ENCODE results near the gene RELA. TPM values are rescaled to one million over a fixed set of nuclear protein-coding genes. Genes with fewer than 3 reads are reported as not detected.

The RELA gene
- polyA plus RNA-seq, 2 of the 4 experiments (the other 2 are of a cell fraction), result 28.9 to 55.1 TPM

DNA sequence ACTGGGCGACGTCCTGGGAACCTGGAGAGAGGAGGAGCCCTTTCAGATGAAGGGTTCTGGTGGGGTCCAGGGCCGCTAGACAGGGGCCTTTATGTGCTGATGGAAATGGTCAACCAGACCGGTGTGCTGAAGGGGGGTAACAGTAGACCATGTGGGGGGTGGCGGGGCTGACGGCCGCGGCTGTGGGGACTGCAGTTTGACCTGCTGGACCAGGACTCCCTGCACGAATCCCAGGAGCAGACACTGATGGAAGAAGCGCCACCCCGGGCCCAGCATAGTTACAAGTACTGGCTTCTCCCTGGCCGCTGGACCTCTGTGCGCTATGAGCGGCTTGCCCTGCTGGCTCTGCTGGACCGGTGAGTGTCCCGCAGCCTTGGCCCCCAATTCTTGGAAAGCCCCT is 40.7 kb downstream of the RELA start:
- ChIA-PET CTCF (interaction anchor here (0.7 to 1.6 kb wide), 4 partner anchors 27 to 423 kb away, joined by 3 to 5 read pairs (median 4); no protein-coding TSS in a partner anchor), POLR2A (no interaction called here)
- no peak for ATAC-seq
- Histone ChIP-seq H3K9me3 (no peaks in the 10 kb centered on the region), H3K4me3 (no peak overlapping the region), H3K4me2 (no peak overlapping the region), H3K27ac (no peak overlapping the region), H3K4me1 (peaks cover 5% of the 10 kb centered on the region; the same call in 1 of the 3 replicates)
- FAIRE-seq, result no peak
- DNase-seq (ENCODE audit: low read depth in 1 of 2, low spot score in 1 of 2), result no peak
- WGBS (ENCODE audit: missing lambda C conversion rate), result 91% methylated on average over 13 of the region's 16 CpGs
- TF ChIP-seq REST (IDR thresholded peaks at IDR 0.05) (no peak), ZC3H11A (IDR thresholded peaks at IDR 0.05) (no peak), RARB (CRISPR knock-in tag; IDR thresholded peaks at IDR 0.05) (no peak), FOSB (CRISPR knock-in tag; IDR thresholded peaks at IDR 0.05) (no peak), EP300 (IDR thresholded peaks at IDR 0.05) (no peak)
- TF ChIP-seq, protein P1, sequence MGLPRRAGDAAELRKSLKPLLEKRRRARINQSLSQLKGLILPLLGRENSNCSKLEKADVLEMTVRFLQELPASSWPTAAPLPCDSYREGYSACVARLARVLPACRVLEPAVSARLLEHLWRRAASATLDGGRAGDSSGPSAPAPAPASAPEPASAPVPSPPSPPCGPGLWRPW (IDR thresholded peaks at IDR 0.05), result no peak
- TF ChIP-seq, protein P2, sequence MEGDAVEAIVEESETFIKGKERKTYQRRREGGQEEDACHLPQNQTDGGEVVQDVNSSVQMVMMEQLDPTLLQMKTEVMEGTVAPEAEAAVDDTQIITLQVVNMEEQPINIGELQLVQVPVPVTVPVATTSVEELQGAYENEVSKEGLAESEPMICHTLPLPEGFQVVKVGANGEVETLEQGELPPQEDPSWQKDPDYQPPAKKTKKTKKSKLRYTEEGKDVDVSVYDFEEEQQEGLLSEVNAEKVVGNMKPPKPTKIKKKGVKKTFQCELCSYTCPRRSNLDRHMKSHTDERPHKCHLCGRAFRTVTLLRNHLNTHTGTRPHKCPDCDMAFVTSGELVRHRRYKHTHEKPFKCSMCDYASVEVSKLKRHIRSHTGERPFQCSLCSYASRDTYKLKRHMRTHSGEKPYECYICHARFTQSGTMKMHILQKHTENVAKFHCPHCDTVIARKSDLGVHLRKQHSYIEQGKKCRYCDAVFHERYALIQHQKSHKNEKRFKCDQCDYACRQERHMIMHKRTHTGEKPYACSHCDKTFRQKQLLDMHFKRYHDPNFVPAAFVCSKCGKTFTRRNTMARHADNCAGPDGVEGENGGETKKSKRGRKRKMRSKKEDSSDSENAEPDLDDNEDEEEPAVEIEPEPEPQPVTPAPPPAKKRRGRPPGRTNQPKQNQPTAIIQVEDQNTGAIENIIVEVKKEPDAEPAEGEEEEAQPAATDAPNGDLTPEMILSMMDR (IDR thresholded peaks at IDR 0.05), result no peak

DNA sequence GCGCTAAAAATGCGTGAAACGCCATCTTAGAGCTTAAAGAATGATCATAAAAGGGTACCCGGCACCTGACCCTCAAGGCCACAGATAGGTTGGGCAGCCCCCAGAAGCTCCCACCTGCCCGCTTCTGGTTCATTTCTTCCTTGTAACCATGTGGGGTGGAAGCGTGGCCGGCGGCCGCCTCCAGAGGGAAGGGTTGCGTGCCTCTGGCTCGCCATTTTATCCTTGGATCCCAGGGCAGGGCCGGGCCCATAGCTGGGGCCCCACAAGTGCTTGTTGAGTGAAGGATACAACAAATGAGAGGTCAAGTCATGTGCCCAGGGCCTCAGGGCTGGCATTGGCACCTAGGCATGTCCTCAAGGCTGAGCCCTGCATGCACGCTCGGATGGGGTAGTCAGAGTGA is 41.3 kb downstream of the RELA start:
- DNase-seq (ENCODE audit: low read depth in 1 of 2, low spot score in 1 of 2) (no peak), FAIRE-seq (no peak), ATAC-seq (no peak)
- CTCF ChIA-PET, result interaction anchor here (1.1 to 1.5 kb wide), 4 partner anchors 17 to 423 kb away, joined by 3 to 5 read pairs (median 4); partner anchors contain the start of gene SIPA1
- Histone ChIP-seq H3K9me3 (no peaks in the 10 kb centered on the region), H3K27ac (no peak overlapping the region), H3K4me3 (no peak overlapping the region), H3K4me1 (peaks cover 10% of the 10 kb centered on the region; the same call in 1 of the 3 replicates), H3K4me2 (no peak overlapping the region)
- POLR2A ChIA-PET, result no interaction called here
- TF ChIP-seq, protein P3, sequence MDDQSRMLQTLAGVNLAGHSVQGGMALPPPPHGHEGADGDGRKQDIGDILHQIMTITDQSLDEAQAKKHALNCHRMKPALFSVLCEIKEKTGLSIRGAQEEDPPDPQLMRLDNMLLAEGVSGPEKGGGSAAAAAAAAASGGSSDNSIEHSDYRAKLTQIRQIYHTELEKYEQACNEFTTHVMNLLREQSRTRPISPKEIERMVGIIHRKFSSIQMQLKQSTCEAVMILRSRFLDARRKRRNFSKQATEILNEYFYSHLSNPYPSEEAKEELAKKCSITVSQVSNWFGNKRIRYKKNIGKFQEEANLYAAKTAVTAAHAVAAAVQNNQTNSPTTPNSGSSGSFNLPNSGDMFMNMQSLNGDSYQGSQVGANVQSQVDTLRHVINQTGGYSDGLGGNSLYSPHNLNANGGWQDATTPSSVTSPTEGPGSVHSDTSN (IDR thresholded peaks at IDR 0.05), result no peak
- no peak for TF ChIP-seq HEYL (CRISPR knock-in tag; IDR thresholded peaks at IDR 0.05)
- TF ChIP-seq, protein P4, sequence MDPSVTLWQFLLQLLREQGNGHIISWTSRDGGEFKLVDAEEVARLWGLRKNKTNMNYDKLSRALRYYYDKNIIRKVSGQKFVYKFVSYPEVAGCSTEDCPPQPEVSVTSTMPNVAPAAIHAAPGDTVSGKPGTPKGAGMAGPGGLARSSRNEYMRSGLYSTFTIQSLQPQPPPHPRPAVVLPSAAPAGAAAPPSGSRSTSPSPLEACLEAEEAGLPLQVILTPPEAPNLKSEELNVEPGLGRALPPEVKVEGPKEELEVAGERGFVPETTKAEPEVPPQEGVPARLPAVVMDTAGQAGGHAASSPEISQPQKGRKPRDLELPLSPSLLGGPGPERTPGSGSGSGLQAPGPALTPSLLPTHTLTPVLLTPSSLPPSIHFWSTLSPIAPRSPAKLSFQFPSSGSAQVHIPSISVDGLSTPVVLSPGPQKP (IDR thresholded peaks at IDR 0.05; ENCODE audit: low read depth, low read length), result no peak
- TF ChIP-seq PHF8 (IDR thresholded peaks at IDR 0.05; ENCODE audit: borderline replicate concordance, low read depth), result no peak
- TF ChIP-seq BHLHE40 (IDR thresholded peaks at IDR 0.05; ENCODE audit: low read depth, low read length), result no peak
- TF ChIP-seq FOXS1 (CRISPR knock-in tag; IDR thresholded peaks at IDR 0.05), result no peak
- TF ChIP-seq E2F6 (IDR thresholded peaks at IDR 0.05; ENCODE audit: borderline replicate concordance, low read depth), result no peak
- TF ChIP-seq MAX (IDR thresholded peaks at IDR 0.05), result no peak
- TF ChIP-seq HOXB13 (CRISPR knock-in tag; IDR thresholded peaks at IDR 0.05; ENCODE audit: low read depth), result no peak
- no peak for TF ChIP-seq GATA3 (IDR thresholded peaks at IDR 0.05; ENCODE audit: borderline replicate concordance)
- 95% methylated on average over 14 of the region's 14 CpGs for WGBS (ENCODE audit: missing lambda C conversion rate)
